GM19463 (cell line): ENCODE data around the gene PTX4.

Source experiments
- ATAC-seq: cut with Tn5 transposase; IDR thresholded peaks from one replicate; pipeline ENCODE4 v1.9.1; 2021; ENCODE audit warnings: mild to moderate bottlenecking, moderate library complexity; ENCODE audit not compliant: unreplicated experiment

The PTX4 gene

DNA sequence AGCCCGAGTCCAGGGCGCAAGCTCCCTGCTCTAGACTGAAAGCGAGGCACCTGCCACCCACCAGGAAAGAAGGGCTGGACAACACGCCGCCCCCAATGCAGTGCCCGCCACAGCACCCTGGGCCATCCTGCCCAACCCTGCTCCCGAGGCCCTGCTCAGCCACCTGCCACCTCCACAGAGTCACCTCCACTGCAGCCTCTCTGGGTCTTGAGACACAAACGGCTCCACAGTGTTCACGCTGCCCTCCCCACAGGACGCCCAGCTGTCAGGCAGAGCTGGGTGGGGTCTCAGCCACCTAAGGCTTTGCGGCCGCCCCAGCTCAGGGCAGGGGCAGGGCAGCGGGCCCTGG, 23.2 kb downstream of the PTX4 start:
- no peak for ATAC-seq

DNA sequence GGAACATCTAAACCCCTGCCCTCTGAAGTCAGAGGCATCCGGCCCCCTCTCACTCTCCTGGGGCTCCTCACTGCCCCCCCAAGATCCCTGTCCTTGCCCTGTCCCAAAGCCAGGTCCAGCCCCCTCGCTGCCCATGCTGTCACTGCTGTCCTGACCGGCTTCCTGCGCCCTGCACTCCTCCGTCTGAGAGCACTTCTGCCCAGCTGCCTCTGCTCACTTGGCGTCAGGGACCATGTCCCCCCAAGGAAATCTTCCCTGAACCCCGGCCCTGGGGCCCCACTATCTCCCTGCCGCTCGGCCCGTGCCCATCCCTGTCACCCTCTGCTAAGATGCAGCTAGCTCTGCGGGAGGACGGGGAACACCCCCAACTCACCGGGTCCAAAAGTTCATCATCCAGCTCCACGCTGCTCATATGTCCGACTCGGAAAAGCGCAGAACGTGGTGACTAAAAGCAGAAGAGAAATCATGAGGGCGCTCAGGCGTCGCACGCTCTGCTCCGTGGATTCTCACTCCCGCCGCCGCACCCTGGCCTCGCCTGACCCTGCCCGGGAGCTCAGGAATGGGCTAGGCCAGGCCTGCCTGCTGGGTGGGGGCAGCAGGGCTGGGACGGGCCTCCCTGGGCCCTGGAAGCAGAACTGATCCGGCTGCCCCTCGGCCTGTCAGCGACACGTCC, 23.7 kb downstream of the PTX4 start:
- ATAC-seq: no peak

DNA sequence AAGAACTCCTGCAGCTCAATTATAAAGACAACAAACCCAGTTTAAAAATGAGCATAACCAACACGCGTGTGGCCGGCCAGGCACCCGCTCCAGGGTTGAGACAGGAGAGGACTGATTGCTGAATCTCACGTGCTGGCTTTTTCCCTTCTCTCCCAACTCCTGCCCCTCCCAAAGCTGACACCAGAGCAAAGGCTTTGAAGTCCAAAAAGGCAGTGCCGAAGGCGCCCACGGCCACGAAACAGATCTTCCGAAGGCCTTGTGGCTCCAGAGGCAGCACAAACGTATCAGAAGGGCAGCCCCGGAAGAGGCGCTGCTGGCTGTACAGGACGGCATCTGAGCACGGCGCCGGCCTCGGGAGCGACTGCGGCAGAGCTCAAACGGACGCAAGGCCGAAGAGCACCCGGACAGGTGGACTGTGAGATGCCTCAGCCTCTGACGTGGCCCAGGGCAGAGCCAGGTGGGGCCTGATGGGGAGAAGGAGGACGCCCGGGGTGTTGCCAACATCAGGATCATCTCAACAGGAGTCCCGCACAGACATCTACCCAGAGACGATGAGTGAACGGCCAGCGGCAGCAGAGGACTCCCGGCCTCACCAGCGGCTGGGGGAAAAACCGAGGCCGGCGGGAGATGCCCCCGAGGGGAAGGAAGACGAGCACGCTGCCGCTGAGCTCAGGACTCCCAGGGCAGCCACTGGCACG, 24.4 kb downstream of the PTX4 start:
- ATAC-seq: no peak

DNA sequence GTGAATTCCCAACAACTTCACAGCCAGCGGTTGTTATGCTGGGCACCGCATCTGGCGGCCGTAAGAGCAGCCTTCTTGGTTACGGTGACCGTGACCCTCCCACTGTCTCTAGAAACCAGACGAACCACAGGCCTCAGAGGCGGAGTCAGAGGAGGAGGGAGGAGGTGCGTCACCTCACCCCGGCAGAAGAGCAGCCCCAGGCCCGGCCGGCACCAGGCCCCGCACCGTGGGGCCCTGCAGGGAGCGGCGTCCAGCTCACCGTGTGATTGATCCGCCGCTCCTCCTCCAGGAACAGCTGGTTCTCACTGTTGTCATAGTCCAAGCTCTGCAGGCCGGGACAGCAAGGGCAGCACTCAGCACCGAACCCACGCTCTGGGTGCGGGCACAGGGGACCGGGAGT, 27.6 kb downstream of the PTX4 start:
- no peak for ATAC-seq

DNA sequence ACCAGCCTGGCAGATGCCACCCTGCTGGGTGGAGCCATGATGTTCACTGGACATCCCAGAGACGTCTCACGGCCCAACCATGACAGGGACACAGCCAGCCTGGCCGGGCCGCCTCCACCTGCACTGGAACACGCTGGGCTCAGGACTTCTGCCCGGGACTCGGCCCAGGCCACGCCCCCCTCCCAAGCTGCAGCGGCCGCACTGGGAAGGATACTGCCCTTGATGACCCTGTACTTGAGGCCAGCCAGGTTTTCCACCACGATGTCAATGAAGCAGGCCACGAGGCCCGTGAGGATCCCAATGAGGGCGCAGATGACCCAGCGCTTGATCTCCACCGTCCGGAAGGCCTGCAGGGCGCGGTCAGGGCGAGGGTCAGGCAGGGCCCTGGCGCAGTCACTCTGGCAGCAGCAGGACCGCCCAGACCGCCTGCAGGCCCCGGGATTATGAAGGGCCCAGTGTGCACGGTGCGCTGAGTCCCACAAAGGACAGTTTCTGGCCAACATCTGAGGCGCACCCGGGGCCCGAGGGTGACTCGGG, 28.1 kb downstream of the PTX4 start:
- ATAC-seq: no peak

DNA sequence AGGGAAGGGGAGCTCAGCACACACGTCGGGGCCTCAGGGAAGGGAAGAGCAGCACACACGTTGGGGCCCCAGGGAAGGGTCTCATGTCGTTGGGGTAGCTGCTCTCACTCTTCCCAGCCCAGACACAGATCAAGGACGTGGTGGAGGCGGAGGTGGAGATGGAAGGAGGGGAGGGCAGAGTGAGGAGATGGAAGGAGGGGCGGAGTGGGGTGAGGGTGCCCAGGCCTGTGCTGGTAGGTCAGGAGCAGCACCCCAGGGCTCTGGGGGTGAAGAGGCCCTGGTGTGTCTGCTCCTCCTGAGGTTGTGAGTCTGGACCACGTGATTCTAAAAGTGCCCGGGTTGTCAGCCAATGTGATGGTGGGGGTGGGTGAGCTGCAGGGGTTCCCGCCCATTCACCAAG, 28.8 kb downstream of the PTX4 start:
- ATAC-seq: no peak

DNA sequence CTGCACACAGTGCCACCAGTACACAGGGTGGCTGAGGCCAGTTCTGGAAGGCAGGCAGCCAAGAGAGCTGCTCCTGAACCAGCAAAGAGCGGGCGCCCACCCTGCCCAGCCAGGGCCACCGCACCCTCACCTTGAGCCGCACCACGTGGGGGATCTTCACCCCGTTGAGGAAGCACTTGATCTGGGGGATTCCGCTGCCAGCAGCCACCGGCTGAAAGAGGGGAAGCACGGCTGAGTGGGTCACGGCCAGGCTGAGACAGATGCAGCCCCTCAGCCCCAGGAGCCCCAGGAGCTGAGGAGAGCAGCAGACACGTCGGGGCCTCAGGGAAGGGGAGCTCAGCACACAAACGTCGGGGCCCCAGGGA, 29.8 kb downstream of the PTX4 start:
- ATAC-seq: no peak

DNA sequence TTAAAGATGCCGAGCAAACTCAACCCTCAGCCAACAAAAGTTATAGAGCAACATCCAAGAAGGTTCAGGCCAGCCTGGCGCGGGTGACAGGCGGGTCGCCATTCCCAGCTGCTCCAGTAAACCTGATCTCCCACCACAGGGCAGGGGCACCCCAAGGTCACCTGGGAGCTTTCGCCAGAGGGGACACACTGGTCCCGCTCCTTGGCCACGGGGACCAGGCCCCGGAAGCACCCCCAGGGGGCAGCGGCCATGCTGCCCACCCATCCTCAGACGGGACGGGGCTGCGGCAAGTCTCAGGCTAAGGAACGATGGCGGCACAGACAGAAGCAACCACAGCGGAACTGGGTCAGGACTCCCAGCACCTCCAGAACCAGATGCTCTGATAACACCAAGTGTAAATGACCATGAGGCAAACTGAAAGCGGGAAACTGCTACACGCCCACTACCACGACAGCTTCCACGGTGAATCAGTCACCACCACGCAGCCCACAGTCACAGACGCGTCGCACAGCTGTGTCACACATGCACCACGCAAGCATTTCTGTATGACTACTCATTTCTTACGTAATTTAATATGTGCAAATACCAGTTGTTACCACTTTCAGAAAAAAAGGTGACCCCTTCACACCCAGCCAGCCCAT, 30.3 kb downstream of the PTX4 start:
- no peak for ATAC-seq

DNA sequence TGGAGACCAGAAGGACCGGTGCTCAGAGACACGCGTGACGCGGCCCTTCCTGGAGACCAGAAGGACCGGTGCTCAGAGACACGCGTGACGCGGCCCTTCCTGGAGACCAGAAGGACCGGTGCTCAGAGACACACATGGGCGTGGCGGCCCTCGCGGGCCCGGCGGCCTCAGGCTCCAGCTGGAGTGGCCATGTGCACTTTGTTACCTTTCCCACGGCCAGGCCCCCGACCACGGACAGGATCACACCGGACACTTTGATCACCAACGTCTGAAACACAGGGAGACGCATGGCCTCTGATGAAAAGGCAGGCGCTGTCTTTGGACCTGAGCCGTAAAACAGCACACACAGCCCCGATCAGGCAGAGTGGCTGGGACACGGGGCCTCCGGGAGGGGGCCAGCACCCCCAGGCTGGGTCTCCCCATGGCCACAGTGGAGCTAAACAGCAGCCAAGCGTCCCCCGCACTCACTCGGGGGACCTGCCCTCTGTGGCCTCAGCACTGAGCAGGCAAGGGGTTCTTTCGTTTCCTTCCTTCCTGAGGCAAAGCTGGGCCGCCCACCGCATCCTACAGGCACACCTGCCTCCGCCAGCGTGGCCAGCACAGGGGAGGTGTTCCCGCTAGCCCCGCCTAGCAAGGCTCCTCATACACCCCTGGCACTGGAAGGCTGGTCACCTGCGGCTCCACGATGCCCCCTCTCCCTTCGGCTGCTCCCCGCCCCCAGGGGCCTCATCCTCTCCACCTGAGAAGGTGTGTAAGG, 31.1 kb downstream of the PTX4 start:
- ATAC-seq: no peak

DNA sequence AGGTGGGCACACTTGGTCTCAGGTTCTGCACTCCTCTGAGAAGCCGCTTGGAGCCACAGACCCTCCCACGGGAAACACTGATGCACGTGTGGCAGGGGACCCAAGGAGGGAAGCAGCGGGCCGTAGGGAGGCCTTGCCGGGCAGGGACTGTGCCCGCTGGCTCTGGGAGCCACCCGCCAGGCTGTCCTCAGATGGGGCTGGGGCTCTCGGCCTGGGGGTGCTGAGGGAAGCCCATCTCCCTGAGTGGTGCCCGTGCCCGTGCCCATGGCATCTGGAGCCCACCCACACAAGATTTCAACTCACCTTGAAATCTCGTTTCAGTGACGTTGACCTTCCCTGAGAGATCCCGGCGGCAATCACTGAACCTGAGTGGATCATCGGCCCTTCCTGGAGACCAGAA, 31.8 kb downstream of the PTX4 start:
- ATAC-seq: no peak

DNA sequence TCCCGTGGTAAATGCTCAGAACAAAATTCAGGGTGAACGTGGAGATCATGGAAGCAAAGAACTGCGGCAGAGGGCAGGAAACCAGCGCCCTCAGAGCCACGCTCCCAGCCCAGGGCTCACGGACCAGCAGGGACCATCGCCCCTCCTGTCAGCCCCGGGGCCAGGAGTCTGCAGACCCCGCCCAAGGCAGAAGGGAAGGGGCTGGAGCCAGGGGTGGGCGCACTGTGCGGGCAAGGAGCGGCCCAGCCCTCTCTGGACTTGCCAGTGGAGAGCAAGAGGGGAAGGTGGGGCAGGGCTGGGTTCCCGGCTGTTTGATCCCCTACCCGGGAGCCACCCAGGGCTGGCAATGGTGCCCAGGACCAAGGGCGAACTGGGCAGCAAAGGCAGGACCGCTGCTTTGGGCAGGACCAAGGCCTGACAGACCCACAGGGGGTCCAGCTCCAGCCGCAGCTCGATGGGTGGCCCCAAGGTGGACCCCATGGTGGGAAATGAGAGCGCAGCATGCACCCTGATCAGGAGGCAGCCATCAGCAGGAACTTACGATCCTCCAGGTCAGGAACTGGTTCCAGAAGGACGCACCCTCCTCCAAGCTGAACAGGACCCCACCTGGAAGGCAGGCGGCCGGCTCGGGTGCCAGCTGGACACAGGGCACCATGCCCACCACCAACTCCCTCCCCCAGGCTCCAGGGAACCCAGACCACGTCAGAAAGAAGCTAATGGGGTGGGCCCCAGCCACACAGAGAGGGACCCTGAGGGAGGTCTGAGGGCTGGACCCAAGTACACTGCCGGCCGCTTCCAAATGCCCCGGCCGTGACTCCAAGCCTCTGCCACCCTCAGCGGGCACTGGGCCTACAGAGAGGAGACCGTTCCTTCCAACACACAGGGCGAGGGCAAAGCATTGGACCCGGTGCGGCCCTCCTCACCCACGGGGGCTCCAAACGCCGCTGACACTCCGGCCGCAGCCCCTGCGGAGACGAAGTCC, 33.3 kb downstream of the PTX4 start:
- no peak for ATAC-seq

DNA sequence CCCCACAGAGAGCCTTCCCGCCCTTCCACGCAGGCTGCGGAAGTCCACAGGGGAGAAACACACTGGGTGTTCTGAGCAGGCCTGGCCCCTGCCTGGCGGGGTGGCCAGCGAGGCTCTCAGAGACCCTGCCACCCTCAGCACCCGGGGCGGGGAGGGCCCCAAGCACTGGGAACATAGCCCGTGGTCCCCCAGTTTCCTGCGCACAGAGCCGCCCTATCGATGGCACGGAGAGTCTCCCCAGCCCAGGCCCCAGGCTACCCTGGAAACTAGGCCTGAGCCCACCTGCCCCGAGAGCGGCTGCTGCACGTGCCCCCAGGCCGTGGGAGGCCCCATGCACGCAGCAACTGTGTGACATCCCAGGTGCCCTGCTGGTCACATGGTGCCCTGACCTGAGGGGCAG, 34.2 kb downstream of the PTX4 start:
- ATAC-seq: no peak

DNA sequence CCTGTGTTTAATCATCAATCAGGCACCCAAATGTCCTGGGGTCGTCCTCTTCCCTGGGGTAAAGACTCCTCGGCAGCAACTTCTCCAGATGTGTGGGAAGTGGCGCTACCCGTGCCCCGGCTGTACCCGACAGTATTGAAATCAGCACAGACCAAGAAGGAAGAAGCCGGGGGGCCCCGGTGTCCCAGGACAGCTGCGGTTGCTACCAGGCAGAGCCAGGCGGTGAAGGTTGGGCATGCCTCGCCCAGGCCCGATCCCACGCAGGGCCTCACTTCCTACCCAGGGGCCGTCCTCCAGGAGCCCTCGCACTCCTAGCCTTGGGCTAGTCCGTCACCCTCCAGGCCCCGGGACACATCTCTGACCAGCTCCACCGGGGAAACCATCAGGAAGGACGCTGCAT, 35.4 kb downstream of the PTX4 start:
- ATAC-seq: no peak

DNA sequence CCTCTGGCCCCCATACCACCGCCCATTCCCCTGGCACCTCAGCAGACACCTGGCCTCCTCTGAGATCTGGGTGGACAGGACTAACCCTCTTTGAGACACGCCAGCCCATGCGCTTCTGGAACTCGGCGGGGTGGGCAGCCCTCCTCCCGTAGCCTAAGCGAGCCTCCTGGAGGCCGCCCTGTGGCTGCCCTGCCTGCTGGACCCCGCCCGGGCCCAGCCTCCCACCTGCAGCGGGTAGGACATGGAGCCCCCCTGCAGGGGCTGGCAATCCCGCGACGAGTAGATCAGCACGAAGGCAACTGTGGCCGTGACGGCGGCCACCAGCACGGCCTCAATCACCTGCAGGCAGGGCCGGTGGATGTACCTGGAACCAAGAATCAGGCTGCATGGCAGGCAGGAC, 36.2 kb downstream of the PTX4 start:
- ATAC-seq: no peak

DNA sequence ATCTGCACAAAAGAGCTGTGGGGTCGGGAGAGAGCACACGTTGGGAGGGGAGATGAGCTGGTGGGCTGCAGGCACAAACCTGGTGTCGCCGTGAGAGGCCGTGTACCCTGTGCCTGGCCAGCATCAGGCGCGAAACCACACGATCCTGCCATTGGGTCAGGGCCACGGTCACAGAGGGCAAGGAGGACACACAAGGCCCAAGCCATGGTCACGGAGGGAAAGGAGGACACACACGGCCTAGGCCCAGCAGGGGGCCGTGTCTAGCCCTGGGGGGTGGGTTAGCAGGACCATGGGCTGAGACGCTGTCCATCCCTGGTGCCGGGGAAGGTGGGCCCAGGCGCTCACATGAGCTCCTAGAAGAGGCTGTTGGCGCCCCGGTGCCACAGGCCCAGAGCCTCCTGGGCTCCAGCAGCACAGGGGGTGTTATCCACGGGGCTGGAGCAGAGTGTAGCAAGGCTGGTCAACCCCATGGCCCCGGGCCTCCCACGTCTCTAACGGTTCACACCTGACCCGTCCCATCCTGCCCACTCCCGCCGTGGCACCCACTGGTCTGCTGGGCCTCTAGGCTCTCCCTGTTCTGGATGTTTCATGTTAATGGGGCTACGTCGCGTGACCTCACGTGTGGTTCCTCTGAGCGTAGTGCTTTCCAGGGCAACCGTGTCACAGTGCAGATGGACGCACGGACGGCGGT, 36.9 kb downstream of the PTX4 start:
- no peak for ATAC-seq

DNA sequence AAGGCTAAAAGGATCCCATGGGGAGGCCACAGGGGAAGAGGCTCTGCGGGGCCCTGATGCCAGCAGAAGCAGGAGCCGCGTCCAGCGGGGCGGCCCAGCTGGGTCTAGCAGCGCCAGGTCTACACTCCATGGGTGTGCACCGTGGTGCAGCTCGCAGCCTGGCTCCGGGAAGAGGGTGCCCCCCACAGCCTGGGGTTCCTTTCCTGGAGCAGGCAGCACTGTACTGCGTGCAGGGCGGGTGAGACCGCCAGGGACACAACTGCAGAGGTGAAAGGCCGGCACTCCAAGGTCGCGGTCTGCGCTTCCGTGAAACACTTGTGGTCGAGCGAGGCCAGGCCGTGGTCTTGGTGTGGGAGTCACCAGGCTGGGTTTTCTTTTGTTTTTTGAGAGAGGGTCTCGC, 37.9 kb downstream of the PTX4 start:
- ATAC-seq: no peak

DNA sequence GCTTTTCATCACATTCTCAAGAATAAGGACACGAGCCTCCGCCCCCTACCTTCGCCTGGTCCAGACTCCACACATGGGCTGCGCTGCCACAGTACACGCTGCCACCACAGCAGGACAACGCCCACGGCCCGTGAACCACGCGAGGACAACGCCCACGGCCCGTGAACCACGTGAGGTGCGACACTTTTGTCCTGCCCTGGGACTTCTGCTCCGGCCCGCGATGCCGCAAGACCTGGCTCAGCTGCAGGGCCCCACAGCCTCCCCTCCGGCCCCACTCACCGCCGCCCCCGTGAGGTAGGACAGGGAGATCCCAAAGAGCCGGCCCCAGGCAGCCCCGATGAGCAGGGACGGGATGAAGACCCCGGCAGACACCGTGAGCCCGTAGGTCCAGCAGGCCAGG, 38.5 kb downstream of the PTX4 start:
- no peak for ATAC-seq

DNA sequence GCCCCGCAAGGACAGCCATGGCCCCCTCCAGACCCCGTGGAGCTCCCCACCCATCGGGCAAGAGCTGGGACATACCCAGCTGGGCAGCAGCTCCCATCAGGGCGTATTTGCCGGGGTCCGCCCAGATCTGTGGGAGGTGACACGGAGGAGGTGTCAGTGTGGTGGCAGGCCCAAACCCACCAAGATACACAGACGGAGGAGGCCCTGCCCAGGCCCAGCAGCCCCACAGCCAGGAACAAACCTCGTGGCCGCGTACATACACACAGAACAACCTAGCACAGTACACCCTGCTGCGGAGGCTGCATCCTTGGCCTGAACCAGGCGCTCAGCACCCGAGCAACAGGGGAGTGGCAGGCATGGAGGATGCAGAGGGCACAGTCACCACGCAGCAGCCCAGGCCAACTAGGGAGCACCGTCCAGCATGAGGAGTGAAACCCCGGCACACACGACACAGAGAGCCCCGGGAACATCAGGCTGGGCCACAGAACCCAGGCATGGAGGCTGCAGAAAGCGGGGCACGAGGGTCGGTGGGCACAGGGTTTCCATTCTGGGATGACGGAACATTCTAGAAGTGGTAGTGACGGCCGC, 39.4 kb downstream of the PTX4 start:
- no peak for ATAC-seq

DNA sequence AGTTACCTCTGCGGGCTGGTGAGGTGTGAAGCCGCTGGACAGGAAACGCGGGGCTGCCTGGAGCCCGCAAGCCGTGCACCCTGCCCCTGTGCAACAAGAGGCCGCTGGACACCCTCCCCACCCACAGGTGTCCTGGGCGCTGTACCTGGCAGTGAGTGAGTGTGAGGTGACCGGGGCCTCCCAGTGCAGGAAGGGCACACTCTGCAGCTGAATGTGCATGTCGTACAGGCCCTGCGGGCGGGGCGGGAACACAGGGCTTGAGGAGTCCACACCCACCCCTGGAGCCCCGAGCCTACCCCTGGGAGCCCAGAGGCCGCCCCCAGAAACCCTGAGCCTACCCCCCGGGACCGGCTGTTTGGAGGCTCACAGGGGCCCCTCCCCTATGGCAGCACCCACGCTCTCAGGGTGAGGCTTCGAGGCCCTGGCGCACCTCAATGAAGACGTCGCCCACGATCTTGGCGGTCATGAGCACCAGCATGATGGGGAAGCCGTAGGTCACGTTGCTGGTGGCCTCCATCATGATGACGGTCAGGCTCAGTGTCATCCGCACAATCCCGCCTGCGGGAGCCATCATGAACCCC, 40.1 kb downstream of the PTX4 start:
- ATAC-seq: no peak
